ENCODE data around the gene ATP9B. TPM values are rescaled to one million over a fixed set of nuclear protein-coding genes. Genes with fewer than 3 reads are reported as not detected.

The ATP9B gene
- total and polyA plus RNA-seq, 4 donors: 12.6 to 77.0 (median 29.9) TPM

DNA sequence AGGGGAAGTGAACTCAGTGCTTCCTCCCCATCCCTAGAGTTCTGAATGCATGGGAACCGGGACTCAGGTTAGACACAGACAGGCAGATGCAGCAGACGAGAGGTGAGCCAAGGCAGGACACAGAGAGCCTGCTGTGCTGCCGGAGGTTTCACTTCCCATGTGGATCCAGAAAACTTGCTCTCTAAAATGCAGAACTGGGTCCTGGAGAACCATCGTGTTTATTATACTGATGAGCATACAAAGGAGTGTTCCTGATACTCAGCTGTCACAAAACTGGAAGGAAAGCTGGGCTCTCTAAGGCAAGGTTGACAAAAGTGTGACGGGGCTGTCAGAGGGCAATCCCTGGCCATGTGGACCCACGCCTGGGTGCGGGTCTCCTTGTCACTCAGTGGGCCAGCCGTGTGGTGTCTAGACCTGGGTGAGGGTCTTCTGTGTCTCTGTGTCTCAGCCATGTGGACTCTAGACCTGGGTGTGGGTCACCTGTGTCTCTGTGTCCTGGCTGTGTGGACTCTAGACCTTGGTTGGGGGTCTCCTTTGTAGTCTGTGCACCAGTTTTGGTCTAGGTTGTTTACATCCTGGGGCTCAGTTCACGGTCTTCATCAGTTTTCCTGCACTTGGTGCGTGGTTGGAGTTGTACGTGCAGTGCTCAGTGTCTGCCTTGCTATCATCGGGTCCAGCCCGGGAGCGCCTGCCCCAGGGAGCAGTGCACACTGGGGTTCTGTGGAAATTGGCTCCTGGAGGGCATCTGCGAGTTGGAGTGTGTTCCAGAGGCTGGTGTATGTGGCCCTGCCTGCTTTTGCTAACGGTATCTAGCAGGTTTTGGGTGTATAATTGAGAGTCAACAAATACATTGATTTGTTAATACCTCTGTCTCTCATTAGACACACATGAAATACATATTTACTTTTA is 141.1 kb downstream of the ATP9B start:
- ATAC-seq (ENCODE audit: insufficient read depth, low FRiP score): no peak
- H3K4me1 ChIP-seq (ENCODE audit: control insufficient read depth in 5 of 5, insufficient read depth in 5 of 5, low read length in 5 of 5): peaks cover 0 to 3% (median 0%) of the 10 kb centered on the region in 5 donors
- TF ChIP-seq, protein P1, sequence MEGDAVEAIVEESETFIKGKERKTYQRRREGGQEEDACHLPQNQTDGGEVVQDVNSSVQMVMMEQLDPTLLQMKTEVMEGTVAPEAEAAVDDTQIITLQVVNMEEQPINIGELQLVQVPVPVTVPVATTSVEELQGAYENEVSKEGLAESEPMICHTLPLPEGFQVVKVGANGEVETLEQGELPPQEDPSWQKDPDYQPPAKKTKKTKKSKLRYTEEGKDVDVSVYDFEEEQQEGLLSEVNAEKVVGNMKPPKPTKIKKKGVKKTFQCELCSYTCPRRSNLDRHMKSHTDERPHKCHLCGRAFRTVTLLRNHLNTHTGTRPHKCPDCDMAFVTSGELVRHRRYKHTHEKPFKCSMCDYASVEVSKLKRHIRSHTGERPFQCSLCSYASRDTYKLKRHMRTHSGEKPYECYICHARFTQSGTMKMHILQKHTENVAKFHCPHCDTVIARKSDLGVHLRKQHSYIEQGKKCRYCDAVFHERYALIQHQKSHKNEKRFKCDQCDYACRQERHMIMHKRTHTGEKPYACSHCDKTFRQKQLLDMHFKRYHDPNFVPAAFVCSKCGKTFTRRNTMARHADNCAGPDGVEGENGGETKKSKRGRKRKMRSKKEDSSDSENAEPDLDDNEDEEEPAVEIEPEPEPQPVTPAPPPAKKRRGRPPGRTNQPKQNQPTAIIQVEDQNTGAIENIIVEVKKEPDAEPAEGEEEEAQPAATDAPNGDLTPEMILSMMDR (IDR thresholded peaks at IDR 0.05; ENCODE audit: control extremely low read depth, extremely low read depth): no peak
- H3K9ac ChIP-seq (ENCODE audit: insufficient read depth in 1 of 2, low read length in 2 of 2): no peak overlapping the region
- no peak overlapping the region for H3K4me3 ChIP-seq
- WGBS, 2 donors: 93 to 94% methylated on average over 16 of the region's 16 CpGs
- no peaks in the 10 kb centered on the region for H3K27me3 ChIP-seq (ENCODE audit: control insufficient read depth in 3 of 3, insufficient read depth in 3 of 3, low read length in 2 of 3)
- DNase-seq: no peak
- H3K9me3 ChIP-seq (ENCODE audit: control insufficient read depth in 4 of 4, insufficient read depth in 3 of 4, low read length in 3 of 4): no peaks in the 10 kb centered on the region
- H3K36me3 ChIP-seq (ENCODE audit: control insufficient read depth in 4 of 4, insufficient read depth in 4 of 4, low read length in 4 of 4): peaks cover 0 to 12% (median 8%) of the 10 kb centered on the region in 4 donors
- H3K27ac ChIP-seq (ENCODE audit: low read depth in 1 of 2, low read length in 1 of 2): no peak overlapping the region

DNA sequence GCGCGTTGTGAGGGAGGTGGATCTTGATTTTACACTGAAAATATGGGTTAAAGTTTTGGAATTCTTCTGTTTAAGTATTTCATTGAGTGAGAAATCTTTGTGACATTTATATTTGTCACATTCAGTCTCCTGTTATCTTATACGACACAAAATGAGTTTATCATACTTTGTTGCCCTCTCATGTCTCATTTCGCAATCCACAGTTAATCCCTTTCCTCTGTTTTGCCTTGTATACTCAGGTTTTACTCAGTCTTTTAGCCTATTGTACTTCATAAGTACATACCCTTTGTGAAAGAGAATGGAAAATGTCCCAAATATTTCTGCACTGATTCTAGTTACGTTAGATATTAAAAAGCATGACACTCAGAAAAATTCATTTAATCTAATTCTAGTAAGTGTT is 142.7 kb downstream of the ATP9B start:
- Histone ChIP-seq H3K4me1 (ENCODE audit: control insufficient read depth in 5 of 5, insufficient read depth in 5 of 5, low read length in 5 of 5) (peaks cover 0 to 3% (median 0%) of the 10 kb centered on the region in 5 donors), H3K9me3 (ENCODE audit: control insufficient read depth in 4 of 4, insufficient read depth in 3 of 4, low read length in 3 of 4) (no peaks in the 10 kb centered on the region), H3K27ac (ENCODE audit: low read depth in 1 of 2, low read length in 1 of 2) (no peak overlapping the region), H3K36me3 (ENCODE audit: control insufficient read depth in 4 of 4, insufficient read depth in 4 of 4, low read length in 4 of 4) (peaks cover 0 to 14% (median 7%) of the 10 kb centered on the region in 4 donors), H3K27me3 (ENCODE audit: control insufficient read depth in 3 of 3, insufficient read depth in 3 of 3, low read length in 2 of 3) (no peaks in the 10 kb centered on the region), H3K4me3 (no peak overlapping the region), H3K9ac (ENCODE audit: insufficient read depth in 1 of 2, low read length in 2 of 2) (no peak overlapping the region)
- 79 to 80% methylated on average over 5 of the region's 5 CpGs for WGBS, 2 donors
- DNase-seq (peak in 1 of 3 donors; percentile 13), ATAC-seq (ENCODE audit: insufficient read depth, low FRiP score) (no peak)
- TF ChIP-seq, protein P1 (IDR thresholded peaks at IDR 0.05; ENCODE audit: control extremely low read depth, extremely low read depth): no peak

DNA sequence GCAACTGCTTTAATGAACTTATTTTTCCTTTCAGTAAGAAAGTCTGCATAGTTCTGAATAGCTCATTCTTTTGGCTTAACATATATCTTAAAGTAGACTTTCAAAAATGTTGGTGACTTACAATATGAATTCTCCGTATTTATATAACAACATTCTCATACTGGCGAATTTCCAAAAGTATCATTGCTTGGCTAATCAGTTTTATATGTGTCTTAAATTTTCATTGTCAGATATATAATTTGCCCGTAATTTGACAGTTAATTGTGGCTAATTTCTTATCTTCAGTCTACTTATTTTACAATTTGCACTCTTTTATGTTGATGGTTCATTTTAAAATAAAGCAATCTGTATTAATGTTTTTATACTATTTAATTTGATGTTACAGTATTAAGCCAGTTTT is 144.9 kb downstream of the ATP9B start:
- H3K9me3 ChIP-seq (ENCODE audit: control insufficient read depth in 4 of 4, insufficient read depth in 3 of 4, low read length in 3 of 4): no peaks in the 10 kb centered on the region
- ATAC-seq (ENCODE audit: insufficient read depth, low FRiP score) (no peak), DNase-seq (peak in 2 of 3 donors; percentile 71 to 74)
- no peak overlapping the region for H3K27ac ChIP-seq (ENCODE audit: low read depth in 1 of 2, low read length in 1 of 2)
- no peak overlapping the region for H3K9ac ChIP-seq (ENCODE audit: insufficient read depth in 1 of 2, low read length in 2 of 2)
- 95 to 97% methylated on average over 3 of the region's 3 CpGs for WGBS, 2 donors
- H3K4me1 ChIP-seq (ENCODE audit: control insufficient read depth in 5 of 5, insufficient read depth in 5 of 5, low read length in 5 of 5): peaks cover 0 to 3% (median 0%) of the 10 kb centered on the region in 5 donors
- no peaks in the 10 kb centered on the region for H3K27me3 ChIP-seq (ENCODE audit: control insufficient read depth in 3 of 3, insufficient read depth in 3 of 3, low read length in 2 of 3)
- peaks cover 0 to 9% (median 3%) of the 10 kb centered on the region in 4 donors for H3K36me3 ChIP-seq (ENCODE audit: control insufficient read depth in 4 of 4, insufficient read depth in 4 of 4, low read length in 4 of 4)
- H3K4me3 ChIP-seq: no peak overlapping the region
- TF ChIP-seq, protein P1 (IDR thresholded peaks at IDR 0.05; ENCODE audit: control extremely low read depth, extremely low read depth): no peak

All from lung (tissue), 12 donors.